Measurements from ENCODE around the gene DGKA. TPM values are rescaled to one million over a fixed set of nuclear protein-coding genes. Genes with fewer than 3 reads are reported as not detected.

The DGKA gene
- total and polyA plus RNA-seq, 2 of the 13 experiments (the other 11 are each of a cell fraction or from before 2014, with no cell fraction given) = 2.4 to 5.4 TPM

DNA sequence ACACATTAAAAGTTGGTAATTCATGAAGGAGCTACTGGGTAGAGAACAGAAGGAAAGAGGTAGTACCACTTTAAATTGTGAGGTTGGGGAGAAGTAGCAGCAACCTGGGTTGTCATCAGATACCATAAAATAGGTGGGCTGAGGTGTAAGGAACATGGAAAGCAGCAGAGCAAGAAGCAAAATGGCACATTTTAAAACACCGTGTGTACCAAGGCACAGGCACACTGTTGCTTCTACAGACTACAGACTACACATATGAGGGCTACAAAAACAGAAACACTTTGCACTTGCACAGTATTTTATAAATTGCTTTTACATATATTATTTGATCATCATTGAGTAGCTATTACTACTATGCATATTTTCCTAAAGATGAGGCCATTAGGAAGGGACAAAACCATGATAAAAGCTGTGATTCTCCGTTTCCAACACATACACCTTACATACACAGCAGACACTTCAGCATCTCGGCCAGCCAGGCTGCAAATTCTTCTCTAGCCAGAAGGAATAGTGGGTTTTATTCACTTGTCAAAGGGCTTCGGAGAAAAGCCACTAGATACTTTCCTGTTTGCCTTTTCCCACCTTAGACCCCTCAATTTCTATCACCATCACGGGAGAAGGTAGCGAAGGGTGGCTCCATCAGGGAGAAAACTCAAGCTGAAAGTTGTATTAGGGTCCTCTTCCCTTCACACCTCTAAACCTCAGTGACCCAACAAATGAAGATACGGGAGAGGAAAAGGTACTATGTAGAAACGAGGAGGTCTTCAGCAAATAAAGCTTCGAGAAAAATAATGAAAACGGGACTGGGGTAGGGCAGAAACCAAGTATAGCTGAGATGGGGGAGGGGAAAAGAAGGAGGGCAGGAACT lies 4.9 kb upstream of the DGKA start:
- H3K9me3 ChIP-seq (ENCODE audit: low read length) = no peaks in the 10 kb centered on the region
- H3K9ac ChIP-seq (ENCODE audit: insufficient read depth, low read depth, low read length) = peak overlapping the region; percentile 96
- H3K4me1 ChIP-seq (ENCODE audit: insufficient read depth, low read length) = peaks cover 57% of the 10 kb centered on the region
- TSS peak; percentile 64 for BruUV-seq (replicated peaks)
- no peak for ATAC-seq
- in situ Hi-C loops (cut with HindIII; ENCODE audit: extremely low pct_ligation_motif_present, low pct_unique_long_range_greater_than_20kb) = loop anchor here (5.0 kb wide), 1 partner anchor 94 kb away; no protein-coding TSS in a partner anchor
- H3K4me3 ChIP-seq (replicated peaks in 1 of 3; ENCODE audit: insufficient read depth in 1 of 3, low read depth in 2 of 3, low read length in 3 of 3) = peak overlapping the region; percentile 72 to 90 (median 89)
- H4K20me1 ChIP-seq (ENCODE audit: insufficient read depth, low read length) = peaks cover 15% of the 10 kb centered on the region
- DNase-seq (ENCODE audit: low spot score) = no peak
- H3K79me2 ChIP-seq (ENCODE audit: insufficient read depth, low read length) = peaks cover 61% of the 10 kb centered on the region
- FAIRE-seq = no peak
- no peaks in the 10 kb centered on the region; a peak in 1 of 5 replicates for H3K27me3 ChIP-seq (ENCODE audit: control insufficient read depth in 1 of 2, insufficient read depth in 2 of 2, low read length in 2 of 2)
- peak overlapping the region; percentile 96 for H3K27ac ChIP-seq (ENCODE audit: extremely low read length, insufficient read depth, low read length)
- ChIA-PET CTCF (ENCODE audit: low intra/inter-chr PET ratio, low total read pairs) (no interaction called here), POLR2A (interaction anchor here (0.5 to 10.5 kb wide), 7 partner anchors 9 to 206 kb away, joined by 3 to 108 read pairs (median 4); partner anchors contain the start of genes DNAJC14, ORMDL2, RAB5B and RDH5)
- H3K36me3 ChIP-seq (replicated peaks in 1 of 2; ENCODE audit: control insufficient read depth in 1 of 2, insufficient read depth in 2 of 2, low read length in 2 of 2) = peaks cover 0 to 5% of the 10 kb centered on the region in 2 experiments; a peak in 3 of 5 replicates
- intact Hi-C loops (cut with micrococcal nuclease; ENCODE audit: unreplicated experiment) = no loop called here
- no peak for TF ChIP-seq RCOR2 (CRISPR knock-in tag; IDR thresholded peaks at IDR 0.05)
- no peak for TF ChIP-seq CHCHD3 (CRISPR knock-in tag; IDR thresholded peaks at IDR 0.05)
- no peak for TF ChIP-seq ZNF263 (CRISPR knock-in tag; IDR thresholded peaks at IDR 0.05)
- peak; percentile 32 for TF ChIP-seq PRPF4 (IDR thresholded peaks at IDR 0.05; ENCODE audit: low read depth, low read length, poor library complexity, severe bottlenecking)
- TF ChIP-seq ZNF83 (CRISPR knock-in tag; IDR thresholded peaks at IDR 0.05; ENCODE audit: borderline replicate concordance) = no peak
- no peak for TF ChIP-seq ZNF501 (CRISPR knock-in tag; IDR thresholded peaks at IDR 0.05)
- no peak for TF ChIP-seq FOXM1 (CRISPR knock-in tag; IDR thresholded peaks at IDR 0.05)
- no peak for TF ChIP-seq ZNF225 (CRISPR knock-in tag; IDR thresholded peaks at IDR 0.05)
- no peak for TF ChIP-seq ZNF674 (CRISPR knock-in tag; IDR thresholded peaks at IDR 0.05; ENCODE audit: low read depth)
- 0 out of 2 replicates have a peak, but pooled peaks have one; percentile 30 for TF ChIP-seq ARNTL (CRISPR knock-in tag; IDR thresholded peaks at IDR 0.05)
- no peak for TF ChIP-seq RARG (CRISPR knock-in tag; IDR thresholded peaks at IDR 0.05; ENCODE audit: low read depth)
- TF ChIP-seq ELF4 (CRISPR knock-in tag; IDR thresholded peaks at IDR 0.05; ENCODE audit: borderline replicate concordance) = no peak
- no peak for TF ChIP-seq AGO1 (IDR thresholded peaks at IDR 0.05; ENCODE audit: low read depth, low read length, poor library complexity, severe bottlenecking)
- peak; percentile 18 for TF ChIP-seq TEAD3 (CRISPR knock-in tag; optimal IDR thresholded peaks at IDR 0.05; ENCODE audit: borderline replicate concordance)
- no peak for TF ChIP-seq NBN (conservative IDR thresholded peaks at IDR 0.05)
- TF ChIP-seq MLX (CRISPR knock-in tag; IDR thresholded peaks at IDR 0.05) = no peak
- no peak for TF ChIP-seq ZNF383 (CRISPR knock-in tag; IDR thresholded peaks at IDR 0.05; ENCODE audit: borderline replicate concordance)
- TF ChIP-seq ZNF747 (CRISPR knock-in tag; IDR thresholded peaks at IDR 0.05; ENCODE audit: borderline replicate concordance) = no peak
- 0 out of 2 replicates have a peak, but pooled peaks have one; percentile 28 for TF ChIP-seq ZNF772 (CRISPR knock-in tag; IDR thresholded peaks at IDR 0.05)
- TF ChIP-seq KLF9 (CRISPR knock-in tag; IDR thresholded peaks at IDR 0.05; ENCODE audit: low read depth) = no peak
- no peak for TF ChIP-seq HHEX (CRISPR knock-in tag; IDR thresholded peaks at IDR 0.05)
- no peak for TF ChIP-seq PBX2 (CRISPR knock-in tag; IDR thresholded peaks at IDR 0.05)
- no peak for TF ChIP-seq FOXK1 (CRISPR knock-in tag; IDR thresholded peaks at IDR 0.05; ENCODE audit: borderline replicate concordance, low read depth)
- no peak for TF ChIP-seq GFI1 (CRISPR knock-in tag; IDR thresholded peaks at IDR 0.05; ENCODE audit: borderline replicate concordance)
- 13% methylated on average over 10 of the region's 10 CpGs for WGBS (ENCODE audit: low lambda C conversion rate)
- no peak overlapping the region for H2AFZ ChIP-seq (ENCODE audit: low read length)
- peak overlapping the region; percentile 67 for H3K4me2 ChIP-seq (ENCODE audit: low read depth, low read length)
